ENCODE measurements around the gene AICDA.

- TF ChIP-seq, protein P1, sequence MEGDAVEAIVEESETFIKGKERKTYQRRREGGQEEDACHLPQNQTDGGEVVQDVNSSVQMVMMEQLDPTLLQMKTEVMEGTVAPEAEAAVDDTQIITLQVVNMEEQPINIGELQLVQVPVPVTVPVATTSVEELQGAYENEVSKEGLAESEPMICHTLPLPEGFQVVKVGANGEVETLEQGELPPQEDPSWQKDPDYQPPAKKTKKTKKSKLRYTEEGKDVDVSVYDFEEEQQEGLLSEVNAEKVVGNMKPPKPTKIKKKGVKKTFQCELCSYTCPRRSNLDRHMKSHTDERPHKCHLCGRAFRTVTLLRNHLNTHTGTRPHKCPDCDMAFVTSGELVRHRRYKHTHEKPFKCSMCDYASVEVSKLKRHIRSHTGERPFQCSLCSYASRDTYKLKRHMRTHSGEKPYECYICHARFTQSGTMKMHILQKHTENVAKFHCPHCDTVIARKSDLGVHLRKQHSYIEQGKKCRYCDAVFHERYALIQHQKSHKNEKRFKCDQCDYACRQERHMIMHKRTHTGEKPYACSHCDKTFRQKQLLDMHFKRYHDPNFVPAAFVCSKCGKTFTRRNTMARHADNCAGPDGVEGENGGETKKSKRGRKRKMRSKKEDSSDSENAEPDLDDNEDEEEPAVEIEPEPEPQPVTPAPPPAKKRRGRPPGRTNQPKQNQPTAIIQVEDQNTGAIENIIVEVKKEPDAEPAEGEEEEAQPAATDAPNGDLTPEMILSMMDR (conservative IDR thresholded peaks at IDR 0.05; ENCODE audit: low read length), result no peak
- no peak for TF ChIP-seq EZH2phosphoT487 (IDR thresholded peaks at IDR 0.05; ENCODE audit: borderline replicate concordance)
Measured at GRCh38 chr12:8615206-8615605, 2.5 kb upstream of the AICDA start.
